Measurements from ENCODE around the gene FTCDNL1.

Gene FTCDNL1

DNA sequence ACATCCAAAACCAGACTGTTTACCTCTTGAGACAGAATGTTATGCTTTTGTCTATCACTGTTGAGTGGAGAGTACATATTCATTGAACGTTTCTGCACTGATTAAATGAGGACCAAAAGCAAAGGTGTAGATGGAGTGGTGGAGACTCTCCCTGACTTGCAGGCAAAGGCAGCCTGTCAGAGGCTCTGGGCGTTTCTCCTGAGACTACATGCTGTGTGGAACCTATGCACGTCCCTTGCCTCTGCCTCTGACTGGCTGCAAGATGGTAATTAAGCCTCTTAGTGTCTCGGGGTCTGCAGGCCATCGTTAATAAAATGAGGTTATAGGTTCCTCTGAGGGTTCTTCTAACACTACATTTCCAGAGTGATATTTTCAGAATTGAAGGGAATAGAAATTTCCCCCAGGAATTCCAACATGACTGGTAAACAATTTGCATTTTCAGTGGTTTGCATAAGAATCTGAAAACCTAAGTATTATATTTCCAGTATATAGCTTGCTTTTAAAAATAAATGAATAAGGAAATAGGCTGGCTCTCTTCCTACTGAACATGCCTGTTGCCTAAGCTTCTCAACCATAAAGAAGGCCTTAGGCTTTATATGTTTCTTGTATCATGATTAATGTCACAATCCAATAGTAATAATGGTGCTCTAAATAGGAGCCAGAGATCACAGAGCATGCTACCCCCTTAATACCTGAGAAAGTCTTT is 107.4 kb downstream of the FTCDNL1 start:
- no peak for DNase-seq

DNA sequence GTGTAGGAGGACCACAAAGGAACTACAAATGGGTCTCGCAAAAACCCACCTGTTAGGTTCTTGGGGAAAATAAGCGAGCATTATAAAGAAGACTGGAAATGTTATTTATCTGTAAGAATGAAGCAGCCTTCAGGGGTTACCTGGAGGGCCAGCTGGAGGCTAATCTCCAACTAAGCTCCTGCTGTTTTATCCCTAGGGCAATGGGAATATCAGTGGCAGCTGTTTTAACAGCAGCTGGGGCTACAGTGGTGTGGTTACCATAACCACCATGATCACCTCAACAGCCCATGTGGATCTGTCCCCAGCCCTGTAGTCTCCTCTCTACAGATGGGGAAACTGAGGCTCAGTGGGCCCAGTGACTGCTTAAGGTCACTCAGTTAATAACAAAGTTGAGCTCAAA is 108.1 kb downstream of the FTCDNL1 start:
- DNase-seq: no peak

DNA sequence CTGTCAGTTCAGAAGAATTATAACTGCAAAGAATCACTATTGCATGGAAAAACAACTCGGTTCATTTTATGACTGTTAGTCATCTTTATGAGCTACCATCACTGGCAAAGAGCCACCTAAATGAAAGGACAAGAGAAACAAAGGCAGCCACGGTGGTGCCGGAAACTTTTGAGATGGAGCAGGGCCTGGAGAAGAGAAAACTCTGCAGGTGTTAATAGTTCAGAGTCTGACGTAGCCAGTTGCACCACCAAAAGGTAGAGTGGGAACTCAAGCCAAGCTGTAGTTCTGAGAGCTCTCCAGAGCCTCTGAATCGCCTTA is 110.9 kb downstream of the FTCDNL1 start:
- peak in 2 of 58 donors; percentile 26 to 51 for DNase-seq

DNA sequence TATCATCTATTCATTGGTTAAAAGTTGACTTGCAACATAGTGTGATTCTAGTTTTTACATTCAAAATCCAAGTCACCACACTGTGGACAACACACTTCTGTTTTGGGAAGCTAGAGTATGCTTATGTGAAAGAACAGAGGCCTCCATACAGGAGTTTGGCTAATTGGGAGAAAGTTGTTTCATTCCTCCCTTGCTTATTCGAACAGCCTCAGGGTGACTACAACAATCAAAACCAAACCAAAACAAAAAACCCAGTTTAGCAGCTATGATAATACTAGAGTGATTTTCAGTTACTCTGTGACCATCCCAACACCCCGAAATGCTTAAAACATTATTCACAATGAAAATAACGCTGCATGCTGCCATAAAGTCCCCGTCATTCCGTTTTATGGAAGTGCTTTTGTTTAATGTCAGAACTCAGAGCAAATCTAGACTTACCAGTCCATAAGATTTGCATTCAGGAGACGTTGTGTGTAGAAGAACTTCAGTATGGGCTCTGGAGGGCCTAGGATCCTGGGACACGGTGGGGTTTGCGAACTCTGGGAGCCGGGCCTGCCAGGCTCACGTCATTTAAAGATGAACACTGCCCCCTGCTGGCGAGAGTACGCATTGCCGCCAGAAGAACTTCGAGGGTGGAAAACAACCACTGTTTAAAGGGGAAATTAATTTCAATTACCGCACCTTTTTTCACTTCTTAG is 111.4 kb downstream of the FTCDNL1 start:
- DNase-seq: peak in 55 of 58 donors; percentile 5 to 86 (median 51)

DNA sequence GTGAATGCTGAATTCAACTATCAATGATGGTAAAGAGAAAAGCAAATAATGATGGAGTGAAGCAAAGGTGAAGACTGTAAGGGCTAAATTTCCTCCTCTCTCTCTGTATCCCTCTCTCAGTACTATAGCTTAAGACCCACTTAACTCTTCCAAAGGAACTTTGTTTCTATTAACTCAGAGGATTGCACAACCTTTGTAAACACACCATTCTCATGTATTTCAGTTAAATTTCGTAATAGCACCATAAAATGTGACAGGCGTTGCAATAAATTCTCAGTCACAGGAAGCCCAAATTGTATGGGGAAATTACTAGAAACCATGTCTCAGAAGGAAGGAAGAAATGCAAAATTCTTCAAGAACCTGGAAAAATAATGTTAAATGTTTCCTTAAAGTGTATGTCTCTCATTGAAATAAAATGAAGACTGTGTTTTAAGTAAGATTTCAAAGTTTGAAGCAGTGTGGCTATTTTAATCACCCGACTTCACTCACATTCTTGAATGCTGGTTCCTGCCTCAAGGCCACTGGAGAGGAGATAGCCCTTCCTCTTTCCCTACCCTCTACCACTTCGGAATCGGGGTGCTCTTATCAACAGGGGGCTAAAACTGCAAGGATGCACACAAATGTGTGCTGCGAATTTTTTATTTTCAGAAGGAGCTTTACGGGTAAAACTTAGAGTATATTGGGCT is 112.1 kb downstream of the FTCDNL1 start:
- no peak for DNase-seq

DNA sequence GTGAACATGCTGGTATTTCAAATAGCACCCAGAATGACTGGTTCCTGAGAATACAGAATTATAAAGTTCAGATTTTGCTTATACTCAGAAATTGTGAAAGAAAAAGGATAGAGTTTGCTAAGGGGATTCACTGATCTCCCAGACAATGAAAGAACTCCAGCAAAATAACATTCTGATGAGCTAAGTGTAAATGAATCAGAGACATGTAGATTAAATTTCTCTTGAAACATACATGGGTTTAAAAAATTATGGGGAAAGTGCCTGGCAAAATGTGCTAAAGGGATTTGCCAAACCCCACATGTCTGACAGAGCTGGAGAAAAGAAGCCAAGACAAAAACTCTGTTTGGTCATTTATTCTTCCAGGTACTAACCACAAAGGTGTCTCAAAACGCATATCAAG is 116.3 kb downstream of the FTCDNL1 start:
- DNase-seq: no peak

DNA sequence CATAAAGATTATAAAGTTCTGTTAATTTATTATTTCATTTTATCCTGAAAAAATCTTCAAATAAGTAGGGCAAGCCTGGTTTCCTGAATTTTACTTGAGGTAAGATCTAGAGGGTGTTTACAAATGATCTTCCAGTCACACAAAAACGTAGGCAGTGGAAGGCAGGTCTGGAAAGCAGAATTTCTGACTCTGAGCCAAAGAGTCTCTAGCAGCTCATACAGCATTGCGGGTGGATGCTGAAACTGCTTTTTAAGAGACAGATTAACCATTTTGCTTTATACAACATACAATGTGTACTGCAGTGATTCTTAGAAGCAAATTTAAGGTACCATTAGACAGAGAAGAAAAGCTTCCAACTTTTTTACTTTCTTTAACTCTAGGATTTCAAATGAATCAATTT is 117.0 kb downstream of the FTCDNL1 start:
- no peak for DNase-seq

DNA sequence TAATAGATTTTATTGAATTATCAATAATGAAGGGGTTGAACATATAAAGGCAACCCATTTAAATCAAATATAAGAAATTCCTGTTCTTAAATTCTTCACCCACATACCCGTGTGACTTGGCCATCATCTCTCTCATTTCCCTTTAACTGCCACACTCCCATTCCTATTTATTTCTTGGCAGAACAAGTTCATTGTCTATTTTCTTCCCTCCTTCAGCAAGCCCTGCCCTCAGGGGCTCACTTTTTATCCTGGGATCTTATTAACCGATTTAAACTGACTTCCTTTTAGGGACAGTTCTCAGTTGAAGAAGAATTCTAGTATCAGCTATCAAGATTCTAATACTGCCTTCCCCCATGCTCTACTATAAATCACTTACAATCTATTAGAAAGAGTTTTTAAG is 123.2 kb downstream of the FTCDNL1 start:
- no peak for DNase-seq

DNA sequence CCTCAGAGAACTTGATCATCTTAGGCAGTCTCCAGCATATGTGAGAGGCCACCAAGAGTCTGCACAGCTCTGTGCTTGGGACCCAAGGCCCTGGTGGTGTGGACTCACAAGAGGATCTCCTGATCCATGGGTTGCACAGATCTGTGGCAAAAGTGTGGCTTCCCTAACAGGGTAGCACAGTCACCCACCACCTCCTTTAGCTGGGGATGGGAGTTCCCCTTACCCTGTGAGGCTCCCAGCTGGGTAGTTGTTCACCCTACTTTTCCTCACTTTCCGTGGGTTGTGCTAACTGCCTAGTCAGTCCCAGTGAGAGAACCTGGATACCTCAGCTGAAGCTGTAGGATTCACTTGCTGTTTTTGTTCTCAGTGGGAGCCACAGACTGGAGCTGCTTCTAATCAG is 123.7 kb downstream of the FTCDNL1 start:
- no peak for DNase-seq

DNA sequence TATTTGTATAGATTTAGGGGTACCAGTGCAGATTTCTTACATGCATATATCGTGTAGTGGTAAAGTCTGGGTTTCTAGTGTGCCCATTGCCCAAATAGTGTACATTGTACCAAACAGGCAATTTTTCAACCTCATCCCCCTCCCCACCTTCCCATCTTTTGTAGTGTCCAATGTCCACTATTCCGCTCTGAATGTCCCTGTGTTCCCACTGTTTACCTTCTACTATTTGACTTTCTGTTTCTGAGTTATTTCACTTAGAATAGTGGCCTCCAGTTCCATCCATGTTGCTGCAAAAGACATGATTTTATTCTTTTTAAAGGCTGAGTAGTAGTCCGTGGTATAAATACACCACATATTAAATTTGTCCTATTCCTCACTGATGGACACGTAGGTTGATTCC is 132.9 kb downstream of the FTCDNL1 start:
- no peak for DNase-seq

DNA sequence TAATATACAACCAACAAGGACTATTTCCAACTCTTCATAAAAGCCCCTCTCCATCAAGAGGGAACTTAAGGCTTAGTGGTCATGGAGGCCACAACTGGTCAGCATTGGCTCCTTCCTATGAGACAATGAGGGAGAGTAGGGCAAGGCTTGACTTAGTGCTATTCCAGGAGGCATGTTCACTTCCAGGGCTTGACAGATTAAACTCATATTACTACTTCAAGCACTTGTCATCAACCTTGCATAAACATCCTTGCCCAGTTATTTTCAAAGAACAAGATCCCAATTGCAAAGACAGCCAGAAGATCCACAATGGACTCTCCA is 133.4 kb downstream of the FTCDNL1 start:
- DNase-seq: no peak

DNA sequence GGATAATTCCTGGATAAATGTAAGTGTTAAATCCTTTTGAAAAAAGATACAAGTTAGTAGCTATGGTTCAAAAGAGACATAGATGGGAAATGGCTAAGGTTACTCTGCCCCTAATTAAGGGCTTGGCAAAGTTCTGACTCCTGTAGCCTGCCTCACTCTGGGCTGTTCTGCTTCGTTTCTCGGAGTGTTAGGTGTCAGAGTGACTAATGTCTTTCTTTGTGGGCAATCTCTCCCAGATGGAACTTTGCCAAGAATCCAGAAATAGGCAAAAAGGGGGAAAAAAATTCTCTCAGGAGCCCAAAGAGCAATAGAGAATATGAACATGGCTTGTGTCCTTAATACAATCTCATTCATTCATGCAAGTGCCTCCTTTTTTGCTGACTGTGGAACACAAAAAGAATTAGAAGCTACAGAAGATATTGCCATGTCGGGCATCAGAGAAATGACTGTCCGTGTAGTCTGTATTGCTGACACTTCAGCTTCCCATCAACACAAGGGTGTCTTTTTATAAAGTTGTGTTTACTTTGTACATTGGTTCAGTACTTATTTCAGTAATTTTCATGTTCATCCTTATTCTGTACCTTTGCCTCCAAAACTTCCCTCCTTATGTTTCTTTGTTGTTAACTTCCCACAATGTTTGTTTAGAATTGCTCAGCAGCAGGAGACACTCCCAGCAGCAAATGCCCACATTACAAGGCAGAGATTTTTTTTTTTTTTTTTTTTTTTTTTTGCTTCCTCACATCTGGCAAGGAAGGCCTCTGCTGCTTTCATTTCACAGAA is 134.0 kb downstream of the FTCDNL1 start:
- peak in 2 of 58 donors; percentile 1 to 10 for DNase-seq

DNA sequence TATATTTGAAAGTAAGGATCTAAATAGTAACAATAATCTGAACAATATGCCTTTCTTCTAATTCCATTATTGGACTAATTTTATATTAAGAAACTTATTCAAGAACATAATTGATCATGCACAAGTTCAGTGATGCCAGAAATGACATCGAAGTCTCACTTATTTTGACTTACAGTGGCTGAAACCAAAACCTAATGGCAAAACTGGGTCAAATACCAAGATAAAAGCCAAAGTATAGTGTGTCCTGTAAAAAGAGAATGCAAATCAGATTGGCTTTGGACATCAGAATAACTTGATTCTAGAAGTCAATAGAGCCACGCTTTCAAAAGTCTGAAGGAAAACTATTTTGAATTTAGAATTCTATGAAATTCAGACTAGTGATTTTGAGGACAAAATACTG is 137.2 kb downstream of the FTCDNL1 start:
- DNase-seq: no peak

DNA sequence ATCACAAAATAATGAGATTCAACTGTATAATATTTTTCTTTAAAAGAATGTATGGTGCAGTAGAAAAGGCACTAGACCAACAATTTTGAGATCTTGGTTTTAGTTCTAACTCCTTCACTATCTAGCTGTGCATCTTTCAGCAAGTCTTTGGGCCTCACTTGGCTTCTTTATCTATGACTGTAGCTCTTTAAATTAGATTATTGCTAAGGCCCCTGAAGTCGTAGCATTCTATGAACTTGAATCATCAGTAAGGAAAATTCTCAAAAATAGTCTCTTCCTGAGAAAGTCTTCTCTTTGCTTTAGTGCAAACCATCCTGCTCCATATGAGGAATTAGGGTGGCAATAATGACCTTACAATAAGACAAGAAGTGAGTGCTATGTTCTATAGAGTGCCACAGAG is 140.4 kb downstream of the FTCDNL1 start:
- no peak for DNase-seq
